ENCODE results near the gene STC2.

Gene STC2

DNA sequence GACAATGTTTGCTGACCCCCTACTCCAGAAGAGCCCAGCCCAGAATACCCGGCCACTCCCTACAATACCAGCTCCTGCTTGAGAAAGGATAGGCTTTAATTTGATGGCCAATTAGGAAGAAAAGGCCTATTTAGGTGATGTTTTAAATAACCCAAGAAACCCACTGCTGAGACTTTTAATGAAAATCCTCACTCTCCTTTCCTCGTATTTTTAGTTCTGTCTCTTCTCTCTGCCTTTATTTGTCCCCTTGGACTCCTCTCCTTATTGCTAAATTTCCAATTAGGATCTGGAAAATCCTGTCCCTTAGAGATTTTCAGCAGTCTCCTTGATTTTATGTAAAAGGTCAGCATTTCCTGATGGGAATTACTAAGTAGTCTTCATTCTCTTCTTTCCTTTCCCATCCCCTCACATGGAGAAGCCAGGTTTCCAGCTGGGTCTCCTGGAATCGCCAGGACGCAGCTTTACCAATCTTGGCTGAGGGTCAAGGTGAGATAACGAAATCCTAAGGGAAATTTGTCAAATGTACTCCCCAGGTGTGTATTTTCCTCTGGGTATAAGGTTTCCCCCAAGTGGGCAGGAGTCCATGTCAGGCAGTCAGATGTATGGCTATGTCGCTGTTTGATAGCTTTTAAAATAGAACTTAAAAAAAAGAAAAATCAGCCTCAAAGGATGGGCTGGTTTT lies 11.7 kb downstream of the STC2 start:
- ATAC-seq (ENCODE audit: low read depth): no peak
- H3K4me3 ChIP-seq (ENCODE audit: severe bottlenecking): no peak overlapping the region
- H3K27me3 ChIP-seq (ENCODE audit: insufficient read depth, poor library complexity, severe bottlenecking): no peaks in the 10 kb centered on the region
- peaks cover 11% of the 10 kb centered on the region for H3K4me1 ChIP-seq (ENCODE audit: insufficient read depth, poor library complexity, severe bottlenecking)
- H3K9me3 ChIP-seq (ENCODE audit: severe bottlenecking): no peaks in the 10 kb centered on the region
- H3K27ac ChIP-seq (ENCODE audit: poor library complexity, severe bottlenecking): peak overlapping the region; percentile 23
- TF ChIP-seq, protein P1, sequence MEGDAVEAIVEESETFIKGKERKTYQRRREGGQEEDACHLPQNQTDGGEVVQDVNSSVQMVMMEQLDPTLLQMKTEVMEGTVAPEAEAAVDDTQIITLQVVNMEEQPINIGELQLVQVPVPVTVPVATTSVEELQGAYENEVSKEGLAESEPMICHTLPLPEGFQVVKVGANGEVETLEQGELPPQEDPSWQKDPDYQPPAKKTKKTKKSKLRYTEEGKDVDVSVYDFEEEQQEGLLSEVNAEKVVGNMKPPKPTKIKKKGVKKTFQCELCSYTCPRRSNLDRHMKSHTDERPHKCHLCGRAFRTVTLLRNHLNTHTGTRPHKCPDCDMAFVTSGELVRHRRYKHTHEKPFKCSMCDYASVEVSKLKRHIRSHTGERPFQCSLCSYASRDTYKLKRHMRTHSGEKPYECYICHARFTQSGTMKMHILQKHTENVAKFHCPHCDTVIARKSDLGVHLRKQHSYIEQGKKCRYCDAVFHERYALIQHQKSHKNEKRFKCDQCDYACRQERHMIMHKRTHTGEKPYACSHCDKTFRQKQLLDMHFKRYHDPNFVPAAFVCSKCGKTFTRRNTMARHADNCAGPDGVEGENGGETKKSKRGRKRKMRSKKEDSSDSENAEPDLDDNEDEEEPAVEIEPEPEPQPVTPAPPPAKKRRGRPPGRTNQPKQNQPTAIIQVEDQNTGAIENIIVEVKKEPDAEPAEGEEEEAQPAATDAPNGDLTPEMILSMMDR (IDR thresholded peaks at IDR 0.05; ENCODE audit: poor library complexity, severe bottlenecking): no peak
- H3K36me3 ChIP-seq (ENCODE audit: low read depth): peaks cover 50% of the 10 kb centered on the region
- DNase-seq (ENCODE audit: low spot score): no peak

DNA sequence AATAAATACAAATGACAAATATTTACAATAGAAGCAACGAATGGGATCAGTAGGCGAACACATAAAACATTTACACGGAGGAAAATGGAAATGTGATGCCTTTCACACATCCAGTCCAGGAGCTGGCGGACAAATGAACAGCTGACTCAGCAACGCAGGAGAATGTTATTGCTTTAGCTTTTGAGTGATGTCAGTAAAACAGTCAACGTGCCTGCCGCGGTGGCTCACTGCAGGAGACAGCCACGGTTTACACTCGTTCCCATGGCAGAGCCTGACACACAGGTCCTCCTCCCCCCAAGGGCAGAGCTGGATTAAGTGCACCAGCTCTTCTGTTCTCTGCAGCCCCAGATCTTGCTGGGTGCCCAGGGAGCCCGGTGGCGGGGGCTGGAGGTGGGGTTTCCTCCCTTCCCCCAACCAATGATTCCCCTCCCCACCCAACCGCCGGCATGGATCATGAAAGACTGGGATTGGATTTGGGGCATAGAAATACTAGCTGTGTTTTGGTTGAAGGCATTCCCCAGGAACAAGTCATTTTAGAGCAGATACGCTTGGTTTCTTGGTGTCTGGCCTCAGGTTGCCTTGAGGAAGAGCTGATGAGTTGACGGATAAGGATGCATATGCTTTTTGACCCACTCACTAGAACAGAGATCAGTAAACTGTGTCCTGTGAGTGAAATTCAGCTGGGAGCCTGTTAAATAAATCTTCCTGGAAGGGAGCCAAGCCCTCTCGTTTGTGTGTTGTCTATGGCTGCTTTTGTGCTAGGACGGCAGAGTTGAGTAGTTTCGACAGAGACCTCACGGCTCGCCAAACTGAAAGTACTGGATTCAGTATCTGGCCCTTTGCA lies 12.5 kb downstream of the STC2 start:
- H3K27ac ChIP-seq (ENCODE audit: poor library complexity, severe bottlenecking): peak overlapping the region; percentile 23
- peaks cover 11% of the 10 kb centered on the region for H3K4me1 ChIP-seq (ENCODE audit: insufficient read depth, poor library complexity, severe bottlenecking)
- DNase-seq (ENCODE audit: low spot score) (no peak), ATAC-seq (ENCODE audit: low read depth) (peak; percentile 65)
- H3K9me3 ChIP-seq (ENCODE audit: severe bottlenecking): no peaks in the 10 kb centered on the region
- peaks cover 43% of the 10 kb centered on the region for H3K36me3 ChIP-seq (ENCODE audit: low read depth)
- TF ChIP-seq, protein P1 (IDR thresholded peaks at IDR 0.05; ENCODE audit: poor library complexity, severe bottlenecking): no peak
- H3K27me3 ChIP-seq (ENCODE audit: insufficient read depth, poor library complexity, severe bottlenecking): no peaks in the 10 kb centered on the region
- no peak overlapping the region for H3K4me3 ChIP-seq (ENCODE audit: severe bottlenecking)

DNA sequence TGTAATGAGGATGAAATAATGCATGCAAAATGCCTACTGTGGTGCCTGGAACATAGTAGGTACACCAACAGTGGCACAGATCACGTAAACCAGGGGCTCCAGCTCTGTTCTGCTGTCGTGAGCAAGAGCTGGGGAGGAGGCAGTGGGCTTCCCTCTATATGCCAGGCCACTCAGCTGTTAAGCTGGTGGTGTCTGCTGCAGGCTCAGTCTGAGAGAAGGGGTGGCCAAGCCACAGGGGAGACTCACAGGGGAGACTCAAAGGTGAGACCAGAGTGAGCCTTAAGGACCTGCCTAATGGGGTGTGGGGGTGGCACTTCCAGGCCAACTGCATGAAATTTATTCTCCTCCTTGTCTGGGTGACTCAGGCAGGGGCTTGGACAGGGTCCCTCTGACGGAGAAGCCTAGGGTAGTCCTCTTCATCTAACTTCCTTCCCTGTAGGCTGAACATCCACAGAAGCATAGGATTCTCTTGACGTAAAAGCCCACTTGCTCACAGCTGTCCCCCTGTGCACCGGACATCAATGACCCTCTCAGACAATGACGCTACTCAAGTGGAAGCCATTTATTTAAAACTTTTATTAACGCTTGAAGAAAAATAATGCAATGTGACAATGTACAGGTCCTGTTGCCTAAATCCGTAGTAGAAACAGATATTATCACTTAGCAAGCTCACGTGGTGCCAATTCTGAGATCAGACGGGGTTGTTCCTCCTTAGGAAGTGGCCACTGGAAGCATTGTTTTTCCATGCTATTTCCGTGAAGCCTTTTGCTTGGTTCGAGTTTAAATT lies 13.9 kb downstream of the STC2 start:
- Histone ChIP-seq H3K4me3 (ENCODE audit: severe bottlenecking) (no peak overlapping the region), H3K27ac (ENCODE audit: poor library complexity, severe bottlenecking) (no peak overlapping the region)

DNA sequence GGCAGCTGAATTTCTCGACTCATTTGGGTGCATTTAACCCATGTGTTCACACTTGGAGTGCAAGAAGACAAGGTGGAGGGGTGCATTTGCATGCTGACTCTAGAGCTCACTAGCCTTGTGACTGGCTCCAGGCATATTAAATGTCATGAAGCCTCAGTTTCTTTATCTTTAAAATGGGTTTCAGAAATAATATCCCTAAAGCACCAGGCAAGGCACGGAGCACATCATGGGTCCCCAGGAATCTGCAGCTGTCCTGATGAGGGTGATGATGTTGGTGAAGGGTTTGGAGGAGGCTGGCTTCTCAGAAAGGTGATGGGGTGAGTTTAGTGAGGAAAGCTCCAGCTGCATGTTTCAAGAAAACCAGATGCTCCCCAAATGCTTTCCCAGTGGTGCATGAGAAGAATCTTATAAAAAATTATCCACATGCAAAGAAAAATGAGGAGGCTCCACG lies 14.8 kb downstream of the STC2 start:
- TF ChIP-seq, protein P1 (IDR thresholded peaks at IDR 0.05; ENCODE audit: poor library complexity, severe bottlenecking): no peak
- DNase-seq (ENCODE audit: low spot score) (no peak), ATAC-seq (ENCODE audit: low read depth) (no peak)
- Histone ChIP-seq H3K4me1 (ENCODE audit: insufficient read depth, poor library complexity, severe bottlenecking) (peaks cover 11% of the 10 kb centered on the region), H3K4me3 (ENCODE audit: severe bottlenecking) (no peak overlapping the region), H3K9me3 (ENCODE audit: severe bottlenecking) (no peaks in the 10 kb centered on the region), H3K27me3 (ENCODE audit: insufficient read depth, poor library complexity, severe bottlenecking) (no peaks in the 10 kb centered on the region), H3K36me3 (ENCODE audit: low read depth) (peaks cover 19% of the 10 kb centered on the region), H3K27ac (ENCODE audit: poor library complexity, severe bottlenecking) (no peak overlapping the region)

More for the DNA sequence above, 13.9 kb downstream of the STC2 start:
- DNase-seq (ENCODE audit: low spot score) (no peak), ATAC-seq (ENCODE audit: low read depth) (peak; percentile 26)
- TF ChIP-seq, protein P1 (IDR thresholded peaks at IDR 0.05; ENCODE audit: poor library complexity, severe bottlenecking): no peak
- peaks cover 29% of the 10 kb centered on the region for H3K36me3 ChIP-seq (ENCODE audit: low read depth)
- H3K27me3 ChIP-seq (ENCODE audit: insufficient read depth, poor library complexity, severe bottlenecking): no peaks in the 10 kb centered on the region
- H3K4me1 ChIP-seq (ENCODE audit: insufficient read depth, poor library complexity, severe bottlenecking): peaks cover 11% of the 10 kb centered on the region
- no peaks in the 10 kb centered on the region for H3K9me3 ChIP-seq (ENCODE audit: severe bottlenecking)
